HG03108 (cell line): ENCODE measurements around the gene COX8C.
"Not testable (repeated sequence)": the region's sequence is repeated elsewhere in the genome, so short reads cannot be mapped to it uniquely, and the experiment has no call there.

Source experiments
- ATAC-seq: cut with Tn5 transposase; IDR thresholded peaks from one replicate; pipeline ENCODE4 v1.9.1; 2021; ENCODE audit warnings: moderate library complexity; ENCODE audit not compliant: unreplicated experiment

Gene COX8C

GRCh38 chr14:93320489-93320888 lies 26.5 kb upstream of the COX8C start:
- ATAC-seq = no peak

GRCh38 chr14:93322929-93323599 lies 23.9 kb upstream of the COX8C start:
- no peak for ATAC-seq

GRCh38 chr14:93323600-93324174 lies 23.3 kb upstream of the COX8C start:
- ATAC-seq = no peak

GRCh38 chr14:93326196-93326595 lies 20.8 kb upstream of the COX8C start:
- ATAC-seq = no peak

GRCh38 chr14:93328546-93328945 lies 18.4 kb upstream of the COX8C start:
- no peak for ATAC-seq

GRCh38 chr14:93329965-93330608 lies 16.9 kb upstream of the COX8C start:
- ATAC-seq = no peak

GRCh38 chr14:93330609-93331000 lies 16.4 kb upstream of the COX8C start:
- no peak for ATAC-seq

- ATAC-seq = no peak
Measured at GRCh38 chr14:93331002-93331727, 15.8 kb upstream of the COX8C start.

- ATAC-seq = peak; percentile 1
Measured at GRCh38 chr14:93331728-93332396, 15.1 kb upstream of the COX8C start.

GRCh38 chr14:93332397-93332852 lies 14.6 kb upstream of the COX8C start:
- ATAC-seq = peak; percentile 55

GRCh38 chr14:93332853-93333630 lies 13.9 kb upstream of the COX8C start, which contains the start of gene BTBD7:
Gene BTBD7, minus strand, starts transcription at chr14:93333036. Its CDS starts 36,985 bp downstream, at chr14:93296051.
- peak; percentile 77 for ATAC-seq

GRCh38 chr14:93333631-93334103 lies 13.3 kb upstream of the COX8C start:
- no peak for ATAC-seq

GRCh38 chr14:93337143-93337753 lies 9.7 kb upstream of the COX8C start:
- no peak for ATAC-seq

- ATAC-seq = no peak
Measured at GRCh38 chr14:93337884-93338283, 9.1 kb upstream of the COX8C start.

- no peak for ATAC-seq
Measured at GRCh38 chr14:93343266-93343665, 3.7 kb upstream of the COX8C start.

GRCh38 chr14:93343797-93344196 lies 3.2 kb upstream of the COX8C start:
- ATAC-seq = no peak

- ATAC-seq = no peak
Measured at GRCh38 chr14:93347850-93348249, 868 bp downstream of the COX8C start.

- no peak for ATAC-seq
Measured at GRCh38 chr14:93348292-93348691, 1.3 kb downstream of the COX8C start.

- not testable (repeated sequence) for ATAC-seq
Measured at GRCh38 chr14:93354873-93355272, 7.9 kb downstream of the COX8C start.
